Measurements from ENCODE around the gene PPIP5K1.
"Not testable (repeated sequence)": the region's sequence is repeated elsewhere in the genome, so short reads cannot be mapped to it uniquely, and the experiment has no call there.

PPIP5K1 gene

DNA sequence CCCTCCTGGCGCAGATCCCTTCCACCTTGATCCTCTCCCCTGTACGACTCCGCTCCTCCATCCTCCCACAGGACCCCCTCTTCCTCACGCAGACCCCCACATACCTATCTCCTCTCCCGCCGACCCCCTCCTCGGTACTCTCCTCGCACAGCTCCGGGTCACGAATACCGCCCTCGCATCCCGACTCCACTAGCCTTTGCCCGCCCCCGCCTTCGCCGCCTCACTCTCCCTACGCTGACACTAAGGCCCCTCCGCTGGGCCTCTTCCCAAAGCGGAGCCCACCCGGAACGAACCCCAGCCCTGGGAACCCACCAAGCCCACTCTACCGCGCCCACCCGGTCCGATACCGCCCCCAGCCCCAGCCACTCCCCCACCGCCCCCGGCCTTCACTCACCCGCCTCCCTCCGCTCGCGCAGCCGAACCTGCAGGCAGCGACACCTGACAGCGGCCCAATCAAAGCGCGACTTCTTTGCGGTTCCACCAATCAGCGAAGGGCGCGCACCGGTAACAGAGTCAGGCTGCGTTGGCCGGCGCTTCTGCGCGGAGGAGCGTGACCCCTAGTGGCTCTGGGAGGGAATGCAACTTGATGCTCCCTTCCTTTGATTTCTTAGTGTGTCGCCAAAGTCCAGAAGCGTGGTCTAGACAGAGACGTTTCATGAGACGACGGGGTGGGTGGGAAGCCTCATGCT lies at the start of gene PPIP5K1:
Gene PPIP5K1, minus strand, starts transcription at position 431 of the 689 bp plus-strand sequence. CDS start 5,704 bp downstream, outside the sequence.
- not testable (repeated sequence) for DNase-seq (ENCODE audit: low read depth); H3K4me3 ChIP-seq (ENCODE audit: control insufficient read depth, low read depth, low read length)

GRCh38 chr15:43638464-43639204 lies 48.6 kb upstream of the PPIP5K1 start:
- not testable (repeated sequence) for H3K4me3 ChIP-seq (ENCODE audit: control insufficient read depth, low read depth, low read length); DNase-seq (ENCODE audit: low read depth)

- not testable (repeated sequence) for H3K4me3 ChIP-seq (ENCODE audit: control insufficient read depth, low read depth, low read length); DNase-seq (ENCODE audit: low read depth)
These were observed 36.9 kb upstream of the PPIP5K1 start for GRCh38 chr15:43626937-43627336.

DNA sequence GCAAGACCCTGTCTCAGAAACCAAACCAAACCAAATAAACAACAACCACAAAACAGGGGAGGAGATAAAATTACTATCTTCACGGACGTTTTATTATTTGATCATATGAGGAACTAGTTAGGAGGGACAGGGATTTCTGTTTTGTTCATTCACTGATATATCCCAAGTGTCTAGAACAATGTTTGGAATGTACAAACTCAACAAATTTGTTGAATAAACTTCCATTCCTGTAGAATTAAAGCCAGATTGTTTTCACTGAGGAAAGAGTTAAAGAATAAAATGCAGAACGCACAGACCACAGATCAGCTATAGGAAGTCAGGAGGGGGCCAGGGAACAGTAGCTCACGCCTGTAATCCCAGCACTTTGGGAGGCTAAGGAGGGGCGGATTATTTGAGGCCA lies 35.1 kb upstream of the PPIP5K1 start:
- no peak overlapping the region for H3K4me3 ChIP-seq (ENCODE audit: control insufficient read depth, low read depth, low read length)
- no peak for DNase-seq (ENCODE audit: low read depth)
- TF ChIP-seq, protein P1, sequence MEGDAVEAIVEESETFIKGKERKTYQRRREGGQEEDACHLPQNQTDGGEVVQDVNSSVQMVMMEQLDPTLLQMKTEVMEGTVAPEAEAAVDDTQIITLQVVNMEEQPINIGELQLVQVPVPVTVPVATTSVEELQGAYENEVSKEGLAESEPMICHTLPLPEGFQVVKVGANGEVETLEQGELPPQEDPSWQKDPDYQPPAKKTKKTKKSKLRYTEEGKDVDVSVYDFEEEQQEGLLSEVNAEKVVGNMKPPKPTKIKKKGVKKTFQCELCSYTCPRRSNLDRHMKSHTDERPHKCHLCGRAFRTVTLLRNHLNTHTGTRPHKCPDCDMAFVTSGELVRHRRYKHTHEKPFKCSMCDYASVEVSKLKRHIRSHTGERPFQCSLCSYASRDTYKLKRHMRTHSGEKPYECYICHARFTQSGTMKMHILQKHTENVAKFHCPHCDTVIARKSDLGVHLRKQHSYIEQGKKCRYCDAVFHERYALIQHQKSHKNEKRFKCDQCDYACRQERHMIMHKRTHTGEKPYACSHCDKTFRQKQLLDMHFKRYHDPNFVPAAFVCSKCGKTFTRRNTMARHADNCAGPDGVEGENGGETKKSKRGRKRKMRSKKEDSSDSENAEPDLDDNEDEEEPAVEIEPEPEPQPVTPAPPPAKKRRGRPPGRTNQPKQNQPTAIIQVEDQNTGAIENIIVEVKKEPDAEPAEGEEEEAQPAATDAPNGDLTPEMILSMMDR (conservative IDR thresholded peaks at IDR 0.05; ENCODE audit: control insufficient read depth, insufficient read depth, low read depth, low read length), result no peak

DNA sequence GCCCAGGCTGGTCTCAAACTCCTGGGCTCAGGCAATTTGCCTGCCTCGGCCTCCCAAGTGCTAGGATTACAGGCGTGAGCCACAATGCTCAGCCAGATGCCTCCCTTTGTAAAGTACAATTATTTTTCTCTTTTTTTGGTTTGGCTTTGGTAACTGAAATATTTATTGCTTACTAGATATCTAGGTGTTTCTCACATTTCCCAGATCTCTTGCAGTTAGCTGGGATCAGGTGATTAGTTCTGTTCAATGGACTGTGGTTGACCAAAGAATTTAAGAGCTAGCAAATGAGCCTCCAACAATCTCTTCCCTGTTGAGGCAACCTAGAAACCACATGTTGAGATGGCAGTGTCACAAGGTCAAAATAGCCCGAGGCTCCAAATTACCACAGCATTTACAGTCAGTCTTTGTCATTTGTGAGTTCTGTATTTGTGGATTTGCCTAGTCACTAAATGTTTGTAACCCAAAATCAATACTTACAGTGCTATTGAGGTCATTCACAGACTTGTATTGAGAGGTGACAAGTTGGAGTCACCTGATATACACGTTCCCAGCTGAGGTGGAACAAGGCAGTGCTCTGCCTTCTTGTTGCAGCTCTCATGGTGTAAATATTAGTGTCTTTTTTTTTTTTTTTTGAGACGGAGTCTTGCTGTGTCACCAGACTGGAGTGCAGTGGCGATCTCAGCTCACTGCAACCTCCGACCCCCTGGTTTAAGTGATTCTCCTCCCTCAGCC lies 32.2 kb upstream of the PPIP5K1 start:
- H3K4me3 ChIP-seq (ENCODE audit: control insufficient read depth, low read depth, low read length); DNase-seq (ENCODE audit: low read depth): not testable (repeated sequence)

- H3K4me3 ChIP-seq (ENCODE audit: control insufficient read depth, low read depth, low read length); DNase-seq (ENCODE audit: low read depth): not testable (repeated sequence)
These were observed 28.7 kb upstream of the PPIP5K1 start, which contains the start of gene STRC for GRCh38 chr15:43618700-43619099. Gene STRC, minus strand, starts transcription at chr15:43618800. Its CDS starts 78 bp downstream, at chr15:43618722.

GRCh38 chr15:43617750-43618149 lies 27.7 kb upstream of the PPIP5K1 start:
- H3K4me3 ChIP-seq (ENCODE audit: control insufficient read depth, low read depth, low read length); DNase-seq (ENCODE audit: low read depth): not testable (repeated sequence)

DNA sequence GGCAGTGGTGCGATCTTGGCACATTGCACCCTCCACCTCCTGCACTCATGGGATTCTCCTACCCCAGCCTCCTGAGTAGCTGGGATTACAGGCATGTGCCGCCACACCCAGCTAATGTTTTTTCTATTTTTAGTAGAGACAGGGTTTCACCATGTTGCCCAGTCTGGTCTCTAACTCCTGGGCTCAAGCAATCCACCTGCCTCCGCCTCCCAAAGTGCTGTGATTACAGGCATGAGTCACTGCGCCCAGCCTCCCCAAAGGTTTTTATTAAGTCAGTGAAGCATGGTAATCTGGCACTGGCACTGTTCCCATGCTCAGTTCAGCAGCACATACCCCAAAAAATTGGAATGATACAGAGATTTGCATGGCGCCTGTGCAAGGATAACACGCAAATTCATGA lies 12.2 kb upstream of the PPIP5K1 start:
- H3K4me3 ChIP-seq (ENCODE audit: control insufficient read depth, low read depth, low read length); DNase-seq (ENCODE audit: low read depth): not testable (repeated sequence)

- H3K4me3 ChIP-seq (ENCODE audit: control insufficient read depth, low read depth, low read length), result not testable (repeated sequence)
These were observed 10.2 kb upstream of the PPIP5K1 start for GRCh38 chr15:43600200-43600599.

DNA sequence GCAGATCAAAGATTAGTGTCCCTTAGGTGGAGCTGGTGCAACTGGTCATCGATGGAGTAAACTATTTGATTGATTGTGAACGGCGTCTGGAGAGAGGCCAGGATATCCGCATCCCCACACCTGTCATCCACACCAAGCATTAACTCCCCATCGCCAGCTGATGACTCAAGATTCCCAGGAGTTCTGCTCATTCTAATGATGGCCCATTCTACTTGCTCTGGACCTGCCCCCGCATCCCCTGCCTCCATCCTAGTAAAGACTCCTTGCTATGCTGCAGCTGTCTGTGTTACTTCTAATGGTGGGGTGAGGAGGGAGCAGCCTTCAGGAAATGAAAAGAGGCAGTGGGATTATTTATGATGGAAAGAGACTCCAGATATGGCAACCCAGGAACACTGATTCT lies 9.1 kb upstream of the PPIP5K1 start:
- not testable (repeated sequence) for H3K4me3 ChIP-seq (ENCODE audit: control insufficient read depth, low read depth, low read length); DNase-seq (ENCODE audit: low read depth)

More at GRCh38 chr15:43600200-43600599, 10.2 kb upstream of the PPIP5K1 start:
- DNase-seq (ENCODE audit: low read depth), result not testable (repeated sequence)

- not testable (repeated sequence) for DNase-seq (ENCODE audit: low read depth)
These were observed 3.6 kb upstream of the PPIP5K1 start, which contains the start of gene CKMT1B for GRCh38 chr15:43593328-43594190. Gene CKMT1B, plus strand, starts transcription at chr15:43594027. Its CDS starts 192 bp downstream, at chr15:43594219.

DNA sequence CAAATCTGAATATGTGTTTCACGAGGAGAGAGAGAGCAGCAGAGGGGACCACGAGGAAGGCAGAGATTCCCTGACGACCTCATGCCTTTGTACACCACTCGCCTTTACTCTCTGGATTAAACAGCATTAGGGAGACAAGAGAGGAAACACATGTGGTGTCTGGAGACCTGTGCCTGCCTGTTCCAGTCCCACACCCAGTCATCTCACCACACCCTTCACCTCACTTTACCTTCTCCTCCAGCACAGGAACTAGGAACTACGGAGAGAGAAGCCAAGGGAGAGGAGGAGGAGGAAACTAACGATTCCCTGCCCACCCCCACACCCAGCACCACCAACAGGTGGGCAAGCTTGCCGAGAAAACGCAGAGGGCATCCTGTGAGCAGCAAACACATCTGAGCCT lies 2.8 kb upstream of the PPIP5K1 start:
- not testable (repeated sequence) for DNase-seq (ENCODE audit: low read depth); H3K4me3 ChIP-seq (ENCODE audit: control insufficient read depth, low read depth, low read length)

More at GRCh38 chr15:43593328-43594190, 3.6 kb upstream of the PPIP5K1 start, which contains the start of gene CKMT1B:
- not testable (repeated sequence) for H3K4me3 ChIP-seq (ENCODE audit: control insufficient read depth, low read depth, low read length)

GRCh38 chr15:43574607-43575006 lies 15.4 kb downstream of the PPIP5K1 start:
- not testable (repeated sequence) for DNase-seq (ENCODE audit: low read depth); H3K4me3 ChIP-seq (ENCODE audit: control insufficient read depth, low read depth, low read length)

DNA sequence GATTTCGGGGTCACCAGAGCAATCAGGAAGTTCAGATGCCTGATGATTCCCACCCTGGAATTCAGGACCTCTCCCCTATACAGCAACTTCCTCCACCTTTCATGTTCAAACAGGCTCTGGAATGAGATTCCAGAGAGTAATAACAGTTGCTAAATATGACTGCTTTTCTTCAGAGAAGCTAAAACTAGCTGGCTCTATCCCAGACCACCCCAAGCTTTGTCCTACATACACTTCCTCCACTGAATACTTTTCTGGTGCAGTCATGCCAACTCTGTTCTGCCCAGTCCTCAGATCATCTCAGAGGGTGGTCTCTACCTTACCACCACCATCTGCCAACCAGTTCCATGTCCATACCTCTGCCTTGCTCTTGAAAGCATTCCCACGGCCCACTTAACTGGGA lies 23.4 kb downstream of the PPIP5K1 start:
- DNase-seq (ENCODE audit: low read depth); H3K4me3 ChIP-seq (ENCODE audit: control insufficient read depth, low read depth, low read length): not testable (repeated sequence)

DNA sequence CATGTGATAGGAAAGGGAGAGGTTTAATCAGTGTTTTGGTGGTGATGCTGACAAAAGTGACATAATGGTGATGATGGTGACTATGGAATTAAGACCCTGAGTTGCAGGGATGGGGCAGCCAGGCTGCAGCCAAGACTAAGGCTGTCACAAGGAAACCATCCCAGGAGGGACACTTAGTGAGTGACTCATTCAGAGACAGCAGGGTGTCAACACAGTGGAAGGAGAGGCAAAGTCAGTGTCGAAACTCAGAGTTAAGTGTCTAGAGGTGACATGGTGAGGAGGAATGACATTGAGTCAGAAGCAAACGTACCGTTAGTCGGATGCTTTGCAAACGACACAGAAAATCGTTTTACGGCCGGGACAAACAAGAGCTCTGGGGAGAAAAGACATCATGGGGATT lies 26.2 kb downstream of the PPIP5K1 start:
- not testable (repeated sequence) for H3K4me3 ChIP-seq (ENCODE audit: control insufficient read depth, low read depth, low read length); DNase-seq (ENCODE audit: low read depth)

DNA sequence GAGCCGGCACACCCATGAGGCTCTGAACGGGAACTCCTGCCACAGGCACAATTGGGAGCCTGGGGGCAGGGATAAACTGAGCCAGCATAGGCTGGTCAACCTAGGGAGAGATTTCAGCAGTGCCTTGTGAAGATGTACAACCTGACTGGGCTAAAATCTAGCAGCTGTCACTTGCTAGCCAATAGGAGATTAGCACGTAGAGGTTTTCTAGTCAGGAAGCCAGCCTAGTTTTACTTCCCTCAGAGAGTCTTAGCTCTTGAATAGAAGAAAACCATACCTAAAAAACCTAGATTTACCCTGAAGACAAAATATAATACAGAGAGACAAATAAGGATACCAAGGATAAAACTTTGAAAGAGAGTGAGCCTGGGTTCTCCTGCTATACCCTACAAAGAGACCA lies 27.3 kb downstream of the PPIP5K1 start:
- H3K4me3 ChIP-seq (ENCODE audit: control insufficient read depth, low read depth, low read length); DNase-seq (ENCODE audit: low read depth): not testable (repeated sequence)
